MCF 10A (cell line): ENCODE data around the gene AOX1. TPM values are rescaled to one million over a fixed set of nuclear protein-coding genes. Genes with fewer than 3 reads are reported as not detected.

ENCODE experiments used
- BruUV-seq: library from RNA; stranded (reverse); fragments of 400-500 nt; replicated peaks from 2 replicates; lab custom pipeline; 2021; lab: Mats Ljungman, UMichigan
- CTCF ChIA-PET: fragments of 300-600 bp; sonication (Branson Sonifier 250); formaldehyde crosslinking; extraction: SDS; loops from one replicate; lab custom pipeline; 2021; ENCODE audit warnings: antibody characterized with exemption, inconsistent platforms; lab: Yijun Ruan, JAX
- POLR2A ChIA-PET: fragments of 300-600, 350-650 bp; sonication (Branson Sonifier 250); formaldehyde crosslinking; extraction: SDS; loops from one replicate; lab custom pipeline; 2020; ENCODE audit warnings: antibody characterized with exemption, inconsistent platforms; lab: Yijun Ruan, JAX
- DNase-seq: peaks from one replicate; pipeline ENCODE4 v3.0.0-alpha.2; 2018; ENCODE audit not compliant: unreplicated experiment
- H3K27ac Mint-ChIP-seq: one replicate; pipeline ENCODE4 v1.8.0; 2022; ENCODE audit warnings: mild to moderate bottlenecking, low read depth, mixed read lengths; ENCODE audit not compliant: unreplicated experiment
- H3K27me3 Mint-ChIP-seq: one replicate; pipeline ENCODE4 v1.8.0; 2022; ENCODE audit warnings: mixed read lengths; ENCODE audit not compliant: insufficient read depth, unreplicated experiment
- H3K36me3 Mint-ChIP-seq: one replicate; pipeline ENCODE4 v1.8.0; 2022; ENCODE audit warnings: mild to moderate bottlenecking, moderate library complexity, mixed read lengths; ENCODE audit not compliant: insufficient read depth, unreplicated experiment
- H3K4me1 Mint-ChIP-seq: one replicate; pipeline ENCODE4 v1.8.0; 2022; ENCODE audit warnings: mixed read lengths; ENCODE audit not compliant: insufficient read depth, unreplicated experiment
- H3K4me3 Mint-ChIP-seq: one replicate; pipeline ENCODE4 v1.8.0; 2022; ENCODE audit warnings: mild to moderate bottlenecking, moderate library complexity, mixed read lengths; ENCODE audit not compliant: unreplicated experiment
- H3K9me3 Mint-ChIP-seq: one replicate; pipeline ENCODE4 v1.8.0; 2022; ENCODE audit warnings: mixed read lengths; ENCODE audit not compliant: unreplicated experiment
- intact Hi-C: fragments of 100-400 bp; cut with micrococcal nuclease; formaldehyde crosslinking; loops from 2 replicates; pipeline ENCODE4 v1.14.1; 2022
- total RNA-seq: library from RNA; stranded (reverse); gene quantifications from 2 replicates; pipeline ENCODE4 v1.2.3, GENCODE V29; 2022
- TF ChIP-seq, protein P1 (sequence below): fragments of 200-600 bp; IDR thresholded peaks from one replicate; pipeline ENCODE4 v1.8.0; 2022; ENCODE audit warnings: antibody characterized with exemption, mild to moderate bottlenecking; ENCODE audit not compliant: unreplicated experiment

Gene AOX1
- total RNA-seq, 1 experiment from 2014 or later = 54.0 TPM

DNA sequence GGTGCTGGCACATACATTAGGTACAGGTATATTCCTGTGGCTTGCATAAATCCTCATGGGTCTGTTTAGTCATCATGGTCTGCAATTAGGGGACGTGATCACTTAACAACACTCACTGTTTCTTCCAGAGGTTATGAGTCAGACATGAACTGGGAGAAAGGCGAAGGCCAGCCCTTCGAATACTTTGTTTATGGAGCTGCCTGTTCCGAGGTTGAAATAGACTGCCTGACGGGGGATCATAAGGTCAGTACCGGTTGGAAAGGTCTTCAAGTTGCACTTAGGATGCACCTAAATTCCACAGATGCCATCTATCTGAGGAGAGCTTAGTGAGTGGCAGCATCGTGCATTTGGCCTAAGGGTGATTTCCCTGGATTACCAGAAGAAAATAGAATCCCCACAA, 76.9 kb downstream of the AOX1 start:
- peaks cover 8% of the 10 kb centered on the region for H3K4me1 Mint-ChIP-seq
- intact Hi-C loops = no loop called here
- no peak overlapping the region for H3K4me3 Mint-ChIP-seq
- peaks cover 7% of the 10 kb centered on the region for H3K9me3 Mint-ChIP-seq
- TF ChIP-seq, protein P1, sequence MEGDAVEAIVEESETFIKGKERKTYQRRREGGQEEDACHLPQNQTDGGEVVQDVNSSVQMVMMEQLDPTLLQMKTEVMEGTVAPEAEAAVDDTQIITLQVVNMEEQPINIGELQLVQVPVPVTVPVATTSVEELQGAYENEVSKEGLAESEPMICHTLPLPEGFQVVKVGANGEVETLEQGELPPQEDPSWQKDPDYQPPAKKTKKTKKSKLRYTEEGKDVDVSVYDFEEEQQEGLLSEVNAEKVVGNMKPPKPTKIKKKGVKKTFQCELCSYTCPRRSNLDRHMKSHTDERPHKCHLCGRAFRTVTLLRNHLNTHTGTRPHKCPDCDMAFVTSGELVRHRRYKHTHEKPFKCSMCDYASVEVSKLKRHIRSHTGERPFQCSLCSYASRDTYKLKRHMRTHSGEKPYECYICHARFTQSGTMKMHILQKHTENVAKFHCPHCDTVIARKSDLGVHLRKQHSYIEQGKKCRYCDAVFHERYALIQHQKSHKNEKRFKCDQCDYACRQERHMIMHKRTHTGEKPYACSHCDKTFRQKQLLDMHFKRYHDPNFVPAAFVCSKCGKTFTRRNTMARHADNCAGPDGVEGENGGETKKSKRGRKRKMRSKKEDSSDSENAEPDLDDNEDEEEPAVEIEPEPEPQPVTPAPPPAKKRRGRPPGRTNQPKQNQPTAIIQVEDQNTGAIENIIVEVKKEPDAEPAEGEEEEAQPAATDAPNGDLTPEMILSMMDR = no peak
- CTCF ChIA-PET = interaction anchor here (0.7 to 1.3 kb wide), 3 partner anchors 11 to 37 kb away, joined by 3 to 4 read pairs (median 4); no protein-coding TSS in a partner anchor
- no peaks in the 10 kb centered on the region for H3K27me3 Mint-ChIP-seq
- peak; percentile 89 for DNase-seq
- H3K27ac Mint-ChIP-seq = peak overlapping the region; percentile 63
- POLR2A ChIA-PET = interaction anchor here (0.6 to 1.7 kb wide), 10 partner anchors 8 to 1267 kb away, joined by 3 to 4 read pairs (median 3); no protein-coding TSS in a partner anchor
- peaks cover 7% of the 10 kb centered on the region for H3K36me3 Mint-ChIP-seq
- no TSS peak for BruUV-seq

DNA sequence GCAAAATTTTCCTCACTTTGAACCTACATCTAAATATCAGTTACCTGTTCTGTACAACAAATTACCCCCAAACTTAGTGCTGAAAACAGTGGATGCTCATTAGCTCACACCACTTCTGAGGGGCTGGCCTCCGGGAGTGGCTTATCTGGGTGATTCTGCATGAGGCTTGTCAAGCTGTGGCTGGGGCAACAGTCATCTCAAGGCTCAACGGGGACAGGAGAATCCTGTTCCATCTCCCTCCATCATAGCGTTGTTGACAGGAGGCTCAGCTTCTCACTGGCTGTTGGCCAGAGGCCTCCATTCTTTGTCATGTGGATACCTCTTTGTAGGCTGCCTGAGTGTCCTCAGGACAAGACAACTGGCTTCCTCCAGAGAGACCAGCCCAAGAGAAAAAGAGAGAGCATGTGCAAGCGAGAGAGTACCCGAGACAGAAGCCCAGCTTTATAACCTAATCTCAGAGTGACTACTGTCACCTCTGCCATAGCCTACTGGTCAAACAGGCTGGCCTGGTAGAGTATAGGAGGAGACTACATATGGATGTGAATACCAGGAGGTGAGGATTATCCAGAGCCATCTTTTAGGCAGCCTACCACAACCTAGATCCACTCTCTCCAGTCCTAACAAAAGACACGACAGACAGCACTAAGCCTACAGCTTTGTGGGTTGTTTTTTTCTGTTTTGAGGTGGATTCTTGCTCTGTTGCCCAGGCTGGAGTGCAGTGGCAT, 79.1 kb downstream of the AOX1 start:
- TF ChIP-seq, protein P1 = no peak
- CTCF ChIA-PET = no interaction called here
- intact Hi-C loops = no loop called here
- no peak for DNase-seq
- H3K36me3 Mint-ChIP-seq = peaks cover 15% of the 10 kb centered on the region
- H3K27ac Mint-ChIP-seq = no peak overlapping the region
- no peak overlapping the region for H3K4me3 Mint-ChIP-seq
- POLR2A ChIA-PET = interaction anchor here (0.6 to 1.2 kb wide), 4 partner anchors 11 to 61 kb away, joined by 3 read pairs; no protein-coding TSS in a partner anchor
- H3K27me3 Mint-ChIP-seq = no peaks in the 10 kb centered on the region
- H3K9me3 Mint-ChIP-seq = peaks cover 7% of the 10 kb centered on the region
- no TSS peak for BruUV-seq
- H3K4me1 Mint-ChIP-seq = peaks cover 8% of the 10 kb centered on the region

DNA sequence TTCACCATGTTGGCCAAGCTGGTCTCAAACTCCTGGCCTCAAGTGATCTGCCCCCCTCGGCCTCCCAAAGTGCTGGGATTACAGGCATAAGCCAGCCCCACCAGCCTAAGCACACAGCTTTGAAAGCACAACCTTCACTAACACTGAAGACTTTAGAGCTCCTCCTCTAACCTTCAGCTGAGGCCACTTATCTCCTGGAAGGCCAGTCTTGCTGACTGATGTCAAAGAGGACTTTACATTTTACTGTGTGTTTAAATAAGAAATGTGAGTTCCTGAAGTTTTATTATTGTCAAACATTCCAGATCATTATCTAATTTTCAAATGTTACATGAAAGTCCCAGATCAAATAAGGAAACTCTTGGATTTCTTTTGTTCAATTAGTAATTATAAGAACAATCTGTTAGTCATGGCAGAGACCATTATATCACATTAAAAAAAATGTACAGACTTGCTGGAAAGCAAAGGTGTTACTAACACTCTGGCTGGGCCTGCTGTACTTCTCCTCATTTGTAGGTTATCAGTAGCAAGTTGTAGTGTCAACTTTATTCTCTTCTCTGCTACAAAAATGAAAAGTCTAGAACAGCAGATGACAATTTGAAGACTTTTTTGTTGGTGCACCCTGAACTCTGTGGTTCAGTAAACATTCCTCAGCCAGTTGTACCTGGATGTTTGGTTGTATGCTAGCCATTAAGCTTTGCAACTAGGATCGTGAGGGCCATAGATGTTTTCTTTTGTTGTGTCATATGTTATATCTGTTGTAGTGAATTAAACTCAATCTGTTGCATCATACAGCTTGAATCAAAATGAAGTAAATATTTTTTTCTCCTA, 80.0 kb downstream of the AOX1 start:
- BruUV-seq = no TSS peak
- Mint-ChIP-seq H3K36me3 (peaks cover 15% of the 10 kb centered on the region), H3K27ac (no peak overlapping the region), H3K9me3 (peaks cover 7% of the 10 kb centered on the region), H3K4me1 (peaks cover 8% of the 10 kb centered on the region), H3K27me3 (no peaks in the 10 kb centered on the region), H3K4me3 (no peak overlapping the region)
- POLR2A ChIA-PET = interaction anchor here (0.6 kb wide), 1 partner anchor 62 kb away, joined by 3 read pairs; no protein-coding TSS in a partner anchor
- TF ChIP-seq, protein P1 = no peak
- CTCF ChIA-PET = interaction anchor here (0.6 to 1.4 kb wide), 5 partner anchors 11 to 413 kb away, joined by 3 to 4 read pairs (median 3); no protein-coding TSS in a partner anchor
- no peak for DNase-seq
- intact Hi-C loops = no loop called here

DNA sequence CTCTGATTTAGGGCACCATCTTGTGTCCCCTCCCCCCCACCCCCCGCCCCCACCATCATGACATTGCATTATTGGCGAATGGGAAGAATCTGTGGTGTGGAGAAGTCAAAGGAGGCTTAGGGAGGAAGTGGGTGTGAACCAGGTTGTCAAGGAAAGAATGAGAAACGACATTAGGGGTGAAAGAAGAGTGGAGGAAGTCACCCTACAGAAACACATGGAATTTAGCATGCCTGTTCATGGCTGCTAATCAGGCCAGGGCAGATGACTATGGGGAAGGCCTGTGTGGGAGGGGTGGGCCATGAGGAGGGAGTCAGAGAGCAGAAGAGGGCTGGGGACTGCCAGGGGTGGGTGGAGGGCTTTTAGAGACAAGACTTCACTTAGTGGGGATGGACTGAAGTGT, 81.6 kb downstream of the AOX1 start:
- intact Hi-C loops = no loop called here
- no TSS peak for BruUV-seq
- ChIA-PET POLR2A (no interaction called here), CTCF (interaction anchor here (1.0 kb wide), 1 partner anchor 87 kb away, joined by 3 read pairs; no protein-coding TSS in a partner anchor)
- H3K9me3 Mint-ChIP-seq = peaks cover 7% of the 10 kb centered on the region
- H3K4me3 Mint-ChIP-seq = no peak overlapping the region
- H3K27ac Mint-ChIP-seq = no peak overlapping the region
- peaks cover 8% of the 10 kb centered on the region for H3K36me3 Mint-ChIP-seq
- H3K27me3 Mint-ChIP-seq = no peaks in the 10 kb centered on the region
- TF ChIP-seq, protein P1 = no peak
- no peaks in the 10 kb centered on the region for H3K4me1 Mint-ChIP-seq
- DNase-seq = no peak
